GM21723 (cell line): ENCODE results near the gene GALNT17.
"Not testable (repeated sequence)": the region's sequence is repeated elsewhere in the genome, so short reads cannot be mapped to it uniquely, and the experiment has no call there.

Experiments
- ATAC-seq: cut with Tn5 transposase; IDR thresholded peaks from one replicate; pipeline ENCODE4 v1.9.1; 2021; ENCODE audit warnings: mild to moderate bottlenecking, moderate library complexity; ENCODE audit not compliant: unreplicated experiment

GALNT17 gene

GRCh38 chr7:71229699-71230098, 97.8 kb downstream of the GALNT17 start:
- ATAC-seq = no peak

- no peak for ATAC-seq
Measured at GRCh38 chr7:71235253-71235652, 103.3 kb downstream of the GALNT17 start.

DNA sequence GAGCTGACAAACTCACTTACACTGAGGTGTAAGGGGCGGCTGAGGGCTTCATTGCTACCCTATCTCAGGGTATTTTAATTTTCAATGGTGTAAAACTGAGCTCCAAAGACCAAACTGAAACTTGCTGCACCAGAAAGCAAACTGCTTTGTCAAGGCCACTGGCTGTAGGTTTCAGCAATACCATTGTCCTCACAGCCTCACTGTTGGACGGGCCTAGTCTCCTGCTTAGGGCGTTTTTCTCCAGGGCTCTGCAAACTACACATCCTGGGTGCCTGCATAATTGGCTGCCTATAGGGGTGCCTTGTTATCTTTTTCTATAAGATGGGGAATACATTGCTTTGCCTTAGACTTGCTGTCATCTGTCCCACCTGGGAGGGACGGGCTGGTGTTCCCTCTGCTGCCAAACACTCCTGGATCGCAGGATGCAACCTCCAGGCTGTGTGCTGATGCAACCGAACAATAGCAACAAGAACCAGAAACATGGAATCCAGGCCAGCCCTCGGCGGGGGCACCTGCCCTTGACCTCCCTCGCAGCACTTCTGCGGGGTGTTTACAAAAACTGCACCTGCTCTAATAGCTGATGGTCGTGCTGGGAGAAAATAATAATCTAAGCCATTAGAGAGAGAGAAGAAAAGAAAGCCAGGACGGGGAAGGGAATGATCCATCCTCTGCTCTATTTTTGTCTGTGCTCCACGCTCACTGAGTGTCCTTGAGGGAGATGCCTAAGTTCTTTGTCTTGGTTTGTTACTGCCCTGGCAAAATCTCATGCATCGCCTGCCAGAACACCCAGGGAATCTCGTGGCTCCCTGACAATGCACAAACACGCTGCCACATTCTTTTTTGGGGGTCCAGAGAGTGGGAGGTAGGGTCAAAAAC, 104.5 kb downstream of the GALNT17 start:
- no peak for ATAC-seq

GRCh38 chr7:71237945-71238344, 106.0 kb downstream of the GALNT17 start:
- no peak for ATAC-seq

DNA sequence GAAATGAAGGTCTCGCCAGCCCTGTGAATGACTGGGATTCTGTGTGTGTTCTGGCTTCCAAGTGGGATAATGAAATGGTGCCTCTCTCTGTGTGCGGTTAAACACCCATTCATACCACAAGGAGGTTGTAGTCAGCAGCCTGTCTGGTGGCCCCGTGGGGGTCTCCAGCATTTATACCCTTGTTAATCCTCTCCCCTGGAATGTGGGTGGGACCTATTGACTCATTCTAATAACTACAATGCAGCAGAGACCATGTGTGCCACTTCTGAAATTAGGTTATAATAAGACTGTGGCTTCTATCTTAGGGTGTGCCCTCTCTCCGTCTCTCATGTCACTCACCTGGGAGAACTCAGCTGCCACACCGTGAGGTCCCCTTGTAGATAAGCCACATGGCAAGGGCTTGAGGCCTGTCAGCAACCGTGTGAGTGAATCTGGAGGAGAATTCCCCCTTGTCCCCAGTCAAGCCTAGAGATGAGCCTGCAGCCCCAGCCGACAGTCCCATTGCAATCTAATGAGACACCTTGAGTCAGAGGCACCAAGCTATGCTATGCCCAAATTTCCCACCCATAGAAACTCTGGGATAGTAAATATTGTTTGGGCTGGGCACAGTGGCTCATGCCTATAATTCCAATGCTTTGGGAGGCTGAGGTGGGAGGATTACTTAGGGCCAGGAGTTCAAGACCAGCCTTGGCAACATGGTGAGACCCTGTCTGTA, 106.8 kb downstream of the GALNT17 start:
- no peak for ATAC-seq

DNA sequence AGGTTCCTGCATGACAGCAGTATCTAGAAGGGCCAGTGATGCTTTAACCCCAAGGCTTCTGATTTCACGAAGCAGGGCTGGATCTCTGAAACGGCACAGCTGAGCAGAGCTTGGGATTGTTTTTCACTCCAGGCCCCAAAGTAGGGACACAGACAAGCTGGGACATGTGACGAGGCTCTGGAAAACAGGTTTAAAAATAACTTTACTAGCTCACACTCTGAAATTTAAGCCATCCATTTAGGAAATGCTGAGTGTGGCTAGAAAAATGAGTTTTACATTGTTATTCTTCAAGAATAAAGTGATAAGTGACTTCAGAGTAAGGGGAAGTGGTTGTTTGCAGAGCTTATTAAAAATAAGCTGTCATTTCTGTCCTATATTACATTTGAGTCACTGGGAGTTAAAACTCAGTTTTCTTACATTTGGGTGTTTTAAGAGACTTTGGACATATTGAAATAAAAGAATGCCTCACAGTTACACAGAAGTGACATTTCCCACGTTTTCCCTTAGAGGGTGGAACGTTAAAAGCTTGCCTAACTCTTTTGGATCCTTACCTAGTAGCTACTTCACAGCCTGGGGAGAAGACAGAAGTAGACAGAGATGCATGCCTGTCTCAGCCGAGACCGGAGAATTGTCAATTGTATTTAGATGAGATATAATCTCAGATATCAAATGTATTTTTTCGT, 107.8 kb downstream of the GALNT17 start:
- no peak for ATAC-seq

- ATAC-seq = no peak
Measured at GRCh38 chr7:71243736-71244410, 111.9 kb downstream of the GALNT17 start.

- no peak for ATAC-seq
Measured at GRCh38 chr7:71245038-71245437, 113.1 kb downstream of the GALNT17 start.

DNA sequence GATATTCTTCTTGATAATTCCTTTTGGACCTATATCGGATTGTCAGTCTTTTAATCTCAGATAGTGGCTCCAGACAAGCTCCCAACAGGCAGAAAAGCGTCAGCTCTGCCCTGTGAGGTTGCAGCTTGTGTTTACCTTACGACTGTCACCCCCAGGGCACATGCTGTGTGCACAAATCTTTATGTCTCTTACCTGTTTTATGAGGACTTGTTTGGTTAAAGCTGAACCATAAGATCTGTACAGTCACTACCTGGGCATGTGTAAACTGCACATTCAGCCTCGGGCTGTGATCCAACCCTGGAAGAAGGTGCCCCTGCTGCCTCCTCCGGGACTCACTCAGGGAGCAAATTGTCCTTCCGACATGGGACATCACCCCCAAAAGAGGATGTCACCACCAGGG, 119.8 kb downstream of the GALNT17 start:
- ATAC-seq = no peak

DNA sequence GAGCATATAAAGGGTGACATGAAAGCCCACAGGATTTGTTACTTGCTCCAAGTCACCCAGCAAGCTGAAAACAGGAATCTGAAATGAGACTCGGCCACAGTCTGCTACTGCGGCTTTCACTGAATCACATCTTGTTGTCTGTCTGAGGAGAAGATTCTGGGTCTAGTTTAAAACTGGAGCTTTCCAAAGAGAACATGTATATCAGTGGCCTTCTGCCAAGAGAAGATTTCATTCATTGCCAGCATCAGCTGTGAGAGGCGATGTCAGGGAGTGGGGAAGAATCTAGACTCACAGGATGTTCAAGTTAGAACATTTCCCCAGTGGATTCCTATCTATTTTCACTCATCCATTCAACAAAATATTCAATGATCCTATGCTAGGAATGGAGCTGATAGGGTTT, 122.8 kb downstream of the GALNT17 start:
- ATAC-seq = no peak

GRCh38 chr7:71255537-71256178, 123.7 kb downstream of the GALNT17 start:
- no peak for ATAC-seq

DNA sequence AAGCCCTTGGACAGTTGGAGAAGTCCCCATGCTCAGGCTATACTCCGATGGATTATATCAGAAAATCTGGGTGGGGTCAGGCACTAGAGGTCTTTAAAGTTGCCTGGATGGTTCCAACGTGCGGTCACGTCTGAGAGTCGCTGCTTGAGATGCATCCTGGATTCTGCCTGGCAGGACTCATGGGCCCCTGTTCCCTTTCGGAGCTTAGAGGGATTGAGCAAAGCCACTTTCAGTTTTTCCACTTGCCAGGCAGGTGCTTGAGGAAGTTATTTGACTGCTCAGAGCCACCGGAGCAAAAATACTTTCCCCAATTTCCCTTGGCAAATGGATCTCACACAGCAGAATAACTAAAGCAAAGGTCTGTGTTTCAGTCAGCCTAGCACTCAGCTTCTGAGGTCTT, 129.1 kb downstream of the GALNT17 start:
- ATAC-seq = no peak

- ATAC-seq = not testable (repeated sequence)
Measured at GRCh38 chr7:71262834-71263233, 130.9 kb downstream of the GALNT17 start.

- ATAC-seq = no peak
Measured at GRCh38 chr7:71264005-71264404, 132.1 kb downstream of the GALNT17 start.

DNA sequence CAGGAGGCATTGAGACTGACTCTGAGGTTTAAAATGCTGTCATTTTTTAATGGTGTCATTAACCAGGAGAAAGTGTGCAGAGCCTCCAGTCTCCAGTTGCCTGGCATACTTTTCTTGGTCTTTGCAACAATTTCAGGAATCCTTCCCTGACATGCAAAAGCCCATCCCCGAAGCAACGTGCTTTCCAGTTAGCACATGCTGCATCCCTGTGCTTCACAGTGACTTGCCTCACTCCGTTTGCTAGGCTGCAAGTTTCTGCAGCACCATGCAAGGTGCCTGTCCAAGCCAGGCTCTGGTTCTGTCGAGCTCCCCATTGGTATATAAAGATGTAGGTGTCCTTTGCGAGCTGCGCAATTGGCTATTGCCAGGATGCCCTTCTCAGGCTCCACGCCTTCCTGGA, 135.0 kb downstream of the GALNT17 start:
- ATAC-seq = no peak

DNA sequence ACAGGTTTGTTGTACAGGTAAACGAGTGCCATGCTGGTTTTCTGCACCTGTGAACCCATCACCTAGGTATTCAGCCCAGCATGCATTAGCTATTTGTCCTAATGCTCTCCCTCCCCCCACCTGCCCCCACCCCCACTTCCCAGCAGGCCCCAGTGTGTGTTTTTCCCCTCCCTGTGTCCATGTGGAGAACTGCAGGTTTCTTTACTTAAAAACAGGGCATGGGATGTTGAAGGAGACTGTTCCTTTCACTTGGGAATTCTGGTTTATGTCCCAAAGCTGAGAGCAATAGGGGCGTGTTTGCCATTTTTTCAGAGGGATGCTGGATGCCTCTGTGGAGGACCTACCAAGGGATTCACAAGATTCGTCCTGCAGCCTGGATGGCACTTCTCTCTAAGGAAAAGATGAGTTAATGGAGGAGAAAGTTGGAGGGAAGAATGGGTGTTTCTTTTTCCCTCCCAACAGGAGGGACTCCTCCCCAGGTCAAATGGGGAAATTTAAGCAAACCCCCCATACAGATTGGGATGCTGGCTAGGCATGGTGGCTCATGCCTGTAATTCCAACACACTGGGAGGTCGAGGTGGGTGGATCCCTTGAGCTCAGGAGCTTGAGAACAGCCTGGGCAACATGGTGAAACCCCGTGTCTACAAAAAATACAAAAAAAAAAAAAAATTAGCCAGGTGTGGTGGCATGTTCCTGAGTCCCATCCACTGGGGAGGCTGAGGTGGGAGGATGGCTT, 136.0 kb downstream of the GALNT17 start:
- no peak for ATAC-seq

DNA sequence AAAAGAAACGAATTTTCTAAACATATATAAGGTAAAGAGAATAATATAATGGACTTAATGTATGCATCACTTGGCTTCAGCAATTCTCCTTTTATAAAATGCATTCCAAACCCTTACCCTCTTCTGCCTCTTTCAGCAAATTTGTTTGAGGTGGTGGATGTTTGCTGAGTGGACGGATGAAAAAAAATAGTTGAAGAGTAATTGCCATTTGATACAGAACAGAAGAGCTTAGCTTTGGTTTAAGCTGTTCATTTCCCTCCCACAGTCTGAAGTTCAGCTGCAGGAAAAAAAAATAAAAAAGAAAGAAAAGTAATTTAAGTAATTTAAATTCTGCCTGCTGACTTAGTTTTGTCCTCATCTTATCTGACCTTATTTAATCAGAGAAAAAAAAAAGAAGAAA, 138.6 kb downstream of the GALNT17 start:
- ATAC-seq = no peak

GRCh38 chr7:71271203-71271602, 139.3 kb downstream of the GALNT17 start:
- no peak for ATAC-seq

GRCh38 chr7:71272509-71273490, 140.9 kb downstream of the GALNT17 start:
- no peak for ATAC-seq
